Measurements from ENCODE around the gene STPG1.

STPG1 gene

DNA sequence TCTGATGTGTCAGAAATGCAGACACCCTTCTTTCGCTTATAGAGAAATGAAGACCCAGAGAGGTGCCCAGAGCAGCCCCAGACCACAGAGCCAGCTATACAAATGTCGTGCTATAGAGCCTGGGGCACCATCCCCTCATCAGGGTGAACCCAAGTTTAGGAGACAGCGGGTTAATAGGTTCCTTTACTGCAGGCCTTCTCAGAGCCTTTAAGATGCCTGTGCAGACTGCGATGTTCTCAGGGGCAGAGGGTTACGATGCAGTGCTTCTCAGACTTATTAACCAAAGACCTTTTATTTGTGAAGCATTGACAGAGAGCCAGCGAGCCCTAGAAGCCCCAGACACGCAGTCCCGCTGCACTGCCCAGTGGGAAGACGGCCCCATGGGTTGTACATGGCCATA is 46.9 kb downstream of the STPG1 start:
- no peak for DNase-seq

DNA sequence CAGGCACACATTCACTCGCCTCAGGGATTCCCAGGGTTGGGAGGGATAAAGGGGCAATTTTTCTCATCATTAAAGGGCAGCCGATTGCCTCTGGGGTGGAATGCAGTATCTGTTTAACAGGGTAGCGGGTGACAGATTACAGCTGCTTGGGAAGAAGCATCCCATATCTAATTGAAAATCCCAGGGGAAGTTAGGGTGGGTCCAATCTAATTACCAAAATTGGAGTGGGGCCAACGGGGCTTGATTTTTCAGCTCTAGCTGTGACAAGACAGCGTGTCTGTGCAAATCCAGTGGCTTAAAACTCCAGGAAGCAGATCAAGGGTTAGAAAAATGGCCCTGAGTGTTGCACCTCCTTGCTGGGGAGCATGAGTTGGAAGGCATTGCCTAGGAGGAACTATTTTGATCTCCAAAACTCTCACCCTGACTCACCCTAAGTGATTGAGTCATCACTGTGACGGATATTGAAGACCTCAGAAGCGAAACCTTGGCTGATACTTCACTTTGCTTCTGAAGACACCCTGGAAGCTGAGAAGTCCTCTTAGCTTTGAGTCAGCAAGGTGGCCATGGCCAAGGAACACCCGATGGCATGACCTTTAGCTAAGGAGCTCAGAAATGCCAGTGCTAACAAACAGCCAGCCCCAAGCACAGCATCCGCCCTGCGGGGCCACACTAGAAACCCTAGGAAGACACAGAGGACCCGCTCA is 48.5 kb downstream of the STPG1 start:
- peak; percentile 94 for DNase-seq

DNA sequence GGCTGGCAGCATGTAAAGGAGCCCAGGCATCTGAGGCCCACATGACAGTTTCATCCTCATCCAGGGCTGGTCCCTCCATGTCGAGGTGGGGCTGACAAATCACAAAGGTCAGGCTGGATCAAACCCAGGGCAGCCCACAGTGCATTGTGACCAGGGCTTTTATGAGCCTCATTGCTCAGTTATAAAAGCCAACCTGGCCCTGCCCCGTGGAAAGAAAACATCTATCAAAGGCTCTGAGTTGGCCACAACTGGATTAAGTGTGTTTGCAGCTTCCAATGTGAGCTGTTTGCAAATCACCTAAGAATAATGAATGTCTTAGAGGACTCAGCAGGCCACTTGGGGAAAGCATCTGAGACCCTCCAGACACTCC is 49.0 kb downstream of the STPG1 start:
- no peak for DNase-seq

DNA sequence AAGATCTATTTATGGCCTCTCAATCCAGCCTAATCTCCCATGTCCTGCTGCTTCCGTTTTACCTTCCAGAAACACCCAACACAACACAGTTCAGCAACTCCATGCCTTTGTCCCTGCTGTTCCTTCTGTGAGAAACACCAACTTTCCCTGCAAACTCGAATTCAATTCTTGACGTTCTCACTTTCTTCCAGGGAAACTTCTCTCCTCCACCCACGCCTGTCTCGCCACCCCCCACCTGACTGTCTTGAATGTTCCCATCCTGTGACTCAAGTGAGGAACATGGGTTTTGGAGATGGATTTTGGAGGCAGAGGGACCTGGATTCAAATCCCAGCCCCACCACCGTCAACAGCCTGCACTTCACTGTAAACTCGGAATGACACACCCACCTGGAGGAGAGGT is 49.6 kb downstream of the STPG1 start:
- no peak for DNase-seq

DNA sequence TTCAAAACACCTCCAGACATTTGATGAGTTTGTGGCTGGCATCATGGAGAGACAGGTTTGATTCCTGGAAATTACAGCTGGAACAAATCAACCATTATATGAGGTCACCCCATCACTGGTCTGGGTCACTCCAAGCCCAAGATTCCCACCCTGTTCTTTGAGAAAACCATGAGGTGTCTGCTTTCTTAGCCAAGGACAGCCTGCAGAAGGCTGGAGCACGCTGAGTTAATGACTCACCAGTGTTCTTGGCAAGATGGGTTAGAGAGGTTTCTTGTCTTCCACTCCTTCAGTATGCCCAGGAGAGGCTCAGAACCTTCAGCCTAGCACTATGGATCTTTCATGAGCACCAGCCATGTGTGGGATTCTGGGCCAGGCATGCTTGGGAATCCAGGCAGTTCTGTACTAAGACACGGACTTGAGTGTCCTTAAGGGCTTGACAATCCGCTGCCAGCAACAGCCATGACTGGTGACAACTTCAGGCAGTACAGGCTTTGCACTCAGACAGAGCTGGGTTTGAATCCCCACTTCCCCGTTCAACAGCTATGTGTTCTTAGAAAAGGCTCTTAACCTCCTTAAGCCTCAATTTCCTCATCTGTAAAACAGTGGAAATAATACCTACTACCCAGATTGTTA is 50.5 kb downstream of the STPG1 start:
- no peak for DNase-seq

DNA sequence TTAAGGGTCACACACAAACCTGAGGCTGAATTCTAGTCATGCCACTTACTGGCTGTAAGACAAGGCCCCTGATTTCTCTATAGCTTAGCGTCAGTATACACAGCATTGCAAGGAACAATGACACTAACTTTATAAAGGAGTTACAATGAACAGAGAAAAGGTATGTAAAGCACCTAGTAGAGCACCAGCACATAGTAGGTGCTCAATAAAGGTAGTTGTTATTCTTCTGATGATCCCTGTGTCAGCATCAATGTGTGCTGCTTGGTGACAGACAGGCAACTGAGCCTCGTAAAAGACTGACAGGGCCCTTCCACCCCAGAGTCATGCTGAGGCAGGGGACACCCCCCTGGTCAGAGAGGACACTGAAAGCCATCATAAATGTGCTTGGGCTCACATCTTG is 51.2 kb downstream of the STPG1 start:
- no peak for DNase-seq

DNA sequence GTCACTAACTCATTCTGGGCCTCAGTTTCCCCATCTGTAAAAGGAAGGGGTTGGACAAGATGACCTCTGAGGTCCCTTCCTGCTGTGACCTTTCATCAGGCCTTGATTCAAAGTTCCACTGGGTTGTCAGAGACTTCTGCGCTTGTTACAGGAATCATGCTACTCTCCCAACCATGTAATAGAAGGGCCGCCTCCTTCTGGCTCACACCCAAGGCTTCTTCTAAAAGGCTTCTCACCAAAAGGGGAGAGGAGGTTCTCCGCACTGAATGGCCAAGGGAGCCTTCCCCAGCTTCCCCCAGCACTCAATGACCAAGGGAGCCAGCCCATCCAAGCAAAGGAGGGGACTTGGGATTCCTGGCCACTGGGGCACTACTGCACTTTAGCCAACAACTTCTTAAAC is 51.8 kb downstream of the STPG1 start:
- no peak for DNase-seq

DNA sequence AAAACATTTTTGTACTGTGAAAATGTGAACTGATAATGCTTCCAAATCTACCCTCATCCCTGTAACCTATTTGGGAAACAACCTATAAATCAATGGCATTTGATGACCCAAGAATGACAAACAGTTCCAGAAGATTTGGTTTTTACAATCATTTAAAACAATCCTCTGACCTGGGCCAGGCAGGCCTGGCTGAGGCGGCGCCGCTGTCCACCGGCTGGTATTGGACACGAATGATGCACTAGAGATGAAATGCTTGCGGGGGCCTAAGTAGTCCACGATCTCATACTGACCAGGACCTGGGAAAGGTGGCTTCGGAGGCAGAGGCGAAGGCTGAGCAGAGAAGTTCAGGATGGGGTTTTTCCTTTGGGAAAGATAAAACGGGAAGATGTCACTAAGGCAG is 52.9 kb downstream of the STPG1 start:
- DNase-seq: no peak

DNA sequence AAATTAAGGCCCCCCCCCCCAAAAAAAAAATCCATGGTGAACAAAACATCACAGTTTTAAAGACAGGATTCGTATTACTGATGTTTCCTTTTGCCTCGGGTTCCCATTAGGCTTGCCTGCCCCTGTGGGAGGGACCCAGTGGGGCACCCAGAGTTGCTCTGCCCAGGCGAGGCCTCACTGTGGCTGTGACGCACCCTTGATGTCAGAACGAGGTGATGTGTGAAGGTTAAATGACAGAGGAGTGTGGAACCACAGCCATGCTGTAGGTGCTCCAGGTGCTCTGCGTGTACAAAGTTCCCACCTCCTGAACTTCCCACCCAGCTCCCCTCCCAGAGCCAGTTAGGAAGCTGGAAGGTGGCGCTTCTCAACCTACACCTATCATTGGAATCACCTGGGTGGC is 56.5 kb downstream of the STPG1 start:
- no peak for DNase-seq

DNA sequence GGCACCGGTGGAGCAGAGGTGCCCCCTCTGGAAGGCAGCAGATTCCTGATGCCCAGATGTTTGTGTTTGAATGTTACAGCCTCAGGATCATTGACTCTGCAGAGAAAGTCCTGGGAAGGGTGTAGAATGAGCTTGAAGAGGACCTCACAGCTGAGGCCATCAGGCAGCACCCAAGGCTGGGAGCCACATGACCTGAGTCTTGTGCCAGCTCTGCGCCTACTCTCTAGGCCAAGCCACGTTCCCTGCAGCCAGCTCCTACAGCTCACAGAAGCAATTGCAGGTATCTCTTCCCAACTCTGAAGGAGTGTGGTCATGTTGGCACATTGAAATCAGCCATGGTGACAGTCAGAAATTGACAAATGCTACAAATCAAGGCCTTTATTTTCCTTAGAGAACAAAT is 58.1 kb downstream of the STPG1 start:
- no peak for DNase-seq

DNA sequence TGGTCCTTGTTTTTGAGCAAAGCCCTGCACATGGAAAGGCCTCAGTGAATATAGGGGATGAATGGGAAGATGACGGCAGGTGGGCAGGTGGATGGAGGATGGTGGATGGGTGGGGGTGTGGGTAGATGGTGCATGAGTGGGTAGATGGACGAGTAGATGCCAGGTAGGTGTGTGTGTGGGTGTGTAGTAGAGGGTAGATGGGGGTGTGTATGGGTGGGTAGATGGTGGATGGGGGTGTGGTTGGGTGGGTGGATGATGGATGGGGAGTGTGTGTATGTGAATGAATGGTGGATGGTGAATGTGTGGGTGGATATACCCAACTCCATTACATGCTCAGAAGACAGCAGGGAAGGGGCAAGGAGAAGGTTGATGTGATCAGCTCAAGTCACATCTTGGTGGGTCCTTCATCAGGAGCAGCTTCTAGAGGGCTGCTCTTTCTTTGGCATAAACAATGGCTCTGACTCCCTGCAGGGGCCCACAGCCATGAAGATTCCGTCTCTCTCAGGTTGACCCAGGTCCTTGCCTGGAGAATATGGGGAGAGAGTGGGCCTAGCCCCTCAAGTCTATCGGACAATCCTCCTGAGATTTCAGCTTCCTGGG is 60.2 kb downstream of the STPG1 start:
- DNase-seq: no peak

DNA sequence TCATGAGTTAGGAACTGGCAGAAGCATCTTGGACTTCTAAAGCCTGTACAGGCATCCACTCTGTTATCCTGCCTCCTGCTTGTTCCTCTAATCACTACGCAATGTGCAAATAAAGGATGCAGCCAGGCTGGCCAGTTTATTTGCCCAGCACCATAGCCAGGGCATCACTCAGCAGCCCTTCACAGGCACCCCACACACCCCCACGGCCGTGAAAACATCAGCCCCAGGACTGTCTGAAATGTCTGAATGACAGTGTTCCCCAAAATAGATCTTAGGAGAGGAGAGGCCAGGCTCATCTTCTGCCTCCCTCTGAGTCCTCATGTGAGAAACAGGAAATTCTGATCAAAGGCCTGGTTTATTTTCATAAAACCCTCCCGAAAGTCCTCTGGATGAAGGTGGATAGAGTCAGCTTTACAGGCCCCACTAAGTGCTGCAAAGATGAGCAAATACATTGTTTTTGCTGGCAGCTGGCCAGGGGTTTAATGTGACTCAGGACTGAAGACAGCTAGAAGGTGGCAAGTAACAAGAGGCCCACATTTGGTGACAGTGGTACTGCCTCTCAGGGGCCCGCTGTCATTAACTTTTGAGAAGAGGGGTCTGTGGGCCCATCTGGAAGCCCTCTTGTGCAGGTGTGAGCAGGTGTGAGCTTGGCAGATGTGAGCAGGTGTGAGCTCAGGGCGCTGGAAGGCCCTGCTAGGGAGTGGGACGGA is 61.5 kb downstream of the STPG1 start:
- no peak for DNase-seq

DNA sequence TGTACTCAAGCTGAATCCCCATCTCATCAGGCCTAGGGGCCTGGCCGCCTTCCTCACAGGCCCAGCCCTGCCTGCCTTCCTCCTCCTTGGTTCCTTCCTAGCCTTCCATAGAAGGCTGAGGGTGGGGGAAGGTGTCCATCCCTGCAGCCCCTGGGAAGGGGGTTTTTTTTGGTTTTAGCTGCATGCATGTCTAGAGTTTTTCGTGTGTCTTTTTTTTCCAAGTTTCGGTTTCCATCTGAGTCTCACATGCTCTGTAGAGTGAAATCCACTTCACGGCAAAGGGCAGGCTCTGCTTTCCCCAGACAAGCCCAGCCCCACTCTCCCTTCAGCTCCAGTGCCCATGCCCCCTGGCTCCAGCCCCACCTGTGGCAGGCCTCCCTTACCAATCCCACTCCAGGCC is 62.3 kb downstream of the STPG1 start:
- DNase-seq: peak; percentile 19

DNA sequence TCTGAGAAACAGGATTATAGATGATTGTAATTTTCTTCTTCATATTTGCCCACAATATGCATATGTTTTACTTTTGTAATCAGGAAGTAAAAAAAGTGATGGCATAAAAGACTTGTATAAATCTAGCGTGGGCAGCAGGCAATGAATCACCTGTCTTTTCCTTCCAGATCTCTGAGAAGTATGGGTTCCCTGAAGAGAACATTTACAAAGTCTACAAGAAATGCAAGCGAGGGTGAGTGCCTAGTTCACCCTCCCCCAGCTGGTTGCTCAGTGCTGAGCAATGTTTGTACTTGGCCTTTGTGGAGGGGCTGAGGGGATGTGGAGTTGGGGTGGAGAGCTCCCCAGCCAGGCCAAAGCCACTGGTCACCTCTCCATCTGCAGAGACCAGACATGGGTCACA is 63.7 kb downstream of the STPG1 start:
- DNase-seq: no peak

DNA sequence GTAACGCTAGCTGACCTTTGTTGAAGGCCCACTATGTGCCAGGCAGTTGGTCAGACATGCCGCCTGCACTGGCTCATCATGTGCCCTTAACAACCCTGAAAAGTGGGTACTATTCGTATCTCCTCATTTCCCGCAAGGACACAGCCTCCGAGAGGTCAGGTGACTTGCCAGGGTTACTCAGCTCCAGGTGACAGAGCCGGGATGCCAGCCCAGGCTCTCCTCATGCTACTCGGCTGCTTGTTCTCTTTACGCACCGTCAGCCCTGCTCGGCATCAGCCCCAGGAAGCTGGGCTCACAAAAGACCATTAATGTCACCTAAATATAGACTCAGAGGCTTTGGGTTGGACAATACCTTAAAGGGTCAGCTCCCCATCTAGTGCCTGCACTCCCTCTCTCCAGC is 65.4 kb downstream of the STPG1 start:
- no peak for DNase-seq

DNA sequence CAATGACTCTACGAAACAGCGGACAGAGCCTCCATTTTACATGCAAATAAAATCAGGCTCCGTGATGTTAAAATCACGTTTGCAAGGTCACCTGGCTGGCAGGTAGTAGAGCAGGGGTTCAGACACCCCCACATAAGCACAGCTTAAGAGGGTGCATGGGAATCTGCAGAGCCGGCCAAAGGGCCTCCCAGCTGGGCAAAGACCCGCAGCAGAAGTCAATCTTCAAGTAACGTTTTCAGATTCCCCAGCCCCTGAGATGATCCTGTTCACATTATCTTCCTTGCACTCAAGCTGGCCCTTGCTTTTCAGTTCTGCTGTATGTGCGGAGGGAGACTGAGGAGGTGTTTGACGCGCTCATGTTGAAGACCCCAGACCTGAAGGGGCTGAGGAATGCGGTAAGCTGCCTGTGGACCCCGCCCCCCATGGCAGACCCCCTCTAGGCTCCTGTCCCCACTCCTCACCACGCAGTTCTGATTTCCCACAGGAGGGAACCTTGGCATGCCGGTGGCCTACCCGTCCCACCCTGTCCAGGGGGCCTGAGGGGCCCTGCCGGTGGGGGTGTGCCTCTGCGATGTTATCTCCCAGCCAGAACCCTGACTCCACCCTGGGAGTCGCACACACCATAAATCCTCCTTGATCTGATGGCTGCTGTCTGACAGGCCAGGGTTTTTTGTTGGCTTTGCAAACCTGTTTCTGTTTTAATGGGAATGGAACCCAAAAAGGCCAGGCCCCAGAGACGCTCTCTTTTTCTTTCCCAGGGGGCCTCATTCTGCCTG is 66.2 kb downstream of the STPG1 start:
- no peak for DNase-seq

DNA sequence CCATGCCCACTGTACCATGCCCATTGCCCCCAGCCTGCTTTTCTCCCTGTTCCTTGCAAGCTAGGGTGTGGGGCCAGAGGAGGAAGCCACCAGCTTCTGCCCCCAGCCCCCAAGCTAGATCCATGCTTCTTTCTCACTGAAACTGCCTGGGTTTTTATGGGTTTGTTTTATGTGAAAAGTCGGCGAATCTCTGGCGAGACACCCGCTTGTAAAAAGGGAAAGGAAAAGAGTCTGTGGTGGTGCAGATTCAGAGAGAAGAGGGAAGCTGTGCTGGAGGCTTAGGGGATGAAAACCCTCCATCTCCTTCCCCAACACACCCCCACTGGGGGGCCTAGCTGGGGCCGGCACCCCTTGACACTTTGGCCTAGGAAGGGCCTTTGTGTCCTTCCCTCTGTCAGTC is 68.2 kb downstream of the STPG1 start:
- no peak for DNase-seq

DNA sequence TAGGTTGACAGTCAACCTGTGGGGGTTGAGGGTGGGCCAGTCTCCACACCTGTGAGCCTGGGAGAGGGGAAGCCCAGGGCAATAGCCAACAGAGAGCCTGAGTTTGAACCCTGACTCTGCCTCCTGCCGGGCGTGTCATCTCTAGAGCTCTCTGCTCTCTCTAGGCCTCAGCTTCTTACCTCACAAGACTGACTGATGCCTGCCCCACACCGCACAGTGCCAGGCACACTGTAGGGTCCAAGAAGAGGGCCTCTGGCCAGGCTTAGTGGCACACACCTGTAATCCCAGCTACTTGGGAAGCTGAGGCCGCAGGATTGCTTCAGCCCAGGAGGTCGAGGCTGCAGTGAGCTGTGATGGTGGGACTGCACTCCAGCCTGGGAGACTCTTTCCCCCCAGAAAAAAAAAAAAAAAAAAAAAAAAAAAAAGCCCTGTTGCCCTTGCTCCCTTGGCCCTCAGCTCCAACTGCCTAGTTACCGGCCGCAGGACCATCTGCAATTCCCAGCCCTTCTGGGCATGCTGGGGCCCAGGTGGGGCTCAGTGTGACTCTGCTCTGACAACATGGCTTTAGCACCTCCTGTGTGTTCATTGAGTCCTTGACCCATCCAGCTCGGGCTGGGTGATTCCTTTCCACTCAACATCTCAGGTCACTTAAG is 69.4 kb downstream of the STPG1 start:
- no peak for DNase-seq

DNA sequence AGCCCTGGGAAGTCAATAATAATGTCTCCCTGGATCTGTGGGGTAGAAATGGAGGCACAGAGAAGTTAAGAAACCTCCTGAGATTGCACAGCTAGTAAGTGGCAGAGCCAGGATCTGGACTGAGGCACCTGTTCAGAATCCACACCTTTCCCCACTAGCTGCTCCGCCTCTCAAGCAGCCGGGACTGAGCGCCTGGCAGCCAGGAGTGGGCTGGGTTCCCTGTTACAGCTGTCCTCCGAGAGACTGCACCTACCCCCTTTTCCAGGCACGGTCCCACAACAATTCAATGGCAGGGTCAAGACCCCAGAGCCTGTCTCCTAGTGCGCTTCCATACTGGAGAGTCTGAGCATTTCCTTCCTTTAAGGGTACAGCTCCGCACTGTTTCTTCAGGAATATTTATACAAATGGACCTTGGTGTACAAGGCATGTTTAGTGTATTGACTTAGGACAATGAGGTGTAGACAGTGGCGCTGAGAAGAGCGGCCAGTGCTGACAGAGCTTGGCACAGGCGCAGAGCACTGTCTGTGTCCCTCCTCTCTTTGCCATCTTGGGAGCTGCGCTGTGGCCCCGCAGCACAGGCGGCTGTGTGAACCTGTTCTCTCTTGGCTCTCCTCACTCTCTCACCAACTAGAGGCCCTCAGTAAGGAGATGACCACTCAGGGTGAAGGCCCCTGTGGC is 70.0 kb downstream of the STPG1 start:
- no peak for DNase-seq

DNA sequence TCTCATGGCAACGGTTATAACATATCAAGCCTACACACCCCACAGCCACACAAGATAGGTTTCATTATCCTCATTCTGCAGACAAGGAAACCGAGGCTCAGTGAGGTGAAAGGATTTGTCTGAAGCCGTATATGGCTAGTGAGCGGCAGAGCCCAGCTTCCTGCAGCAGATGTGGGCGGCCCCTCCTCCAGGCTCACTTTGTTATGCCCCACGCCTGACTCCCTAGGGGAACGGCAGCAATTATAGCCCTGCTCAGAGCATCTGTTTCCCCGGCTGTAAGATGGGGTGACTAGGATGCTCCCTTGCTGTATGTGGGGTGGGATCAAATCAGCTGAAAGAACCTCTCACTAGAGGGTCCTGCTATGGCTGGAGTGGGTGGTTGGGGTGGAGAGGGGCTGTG is 72.3 kb downstream of the STPG1 start:
- no peak for DNase-seq

DNA sequence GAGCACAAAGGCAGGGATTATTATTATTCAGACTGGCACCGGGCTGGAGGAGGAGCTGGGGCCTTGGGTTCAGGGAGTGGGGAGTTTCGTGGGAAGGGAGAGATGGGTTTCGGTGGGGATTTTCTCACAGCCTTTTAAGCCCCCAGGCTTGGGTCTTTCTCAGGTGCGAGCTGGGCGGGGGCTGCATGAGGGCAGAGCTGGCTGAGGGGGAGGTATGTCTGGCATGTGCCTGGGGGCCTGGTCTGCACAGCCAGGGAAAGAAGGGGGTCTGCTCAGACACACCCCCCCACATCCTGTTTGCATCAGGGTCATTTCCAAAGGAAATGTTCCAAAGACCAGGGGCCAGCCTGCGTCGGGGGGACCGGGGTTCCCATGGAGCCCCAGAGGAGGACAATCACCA is 72.8 kb downstream of the STPG1 start:
- DNase-seq: no peak

DNA sequence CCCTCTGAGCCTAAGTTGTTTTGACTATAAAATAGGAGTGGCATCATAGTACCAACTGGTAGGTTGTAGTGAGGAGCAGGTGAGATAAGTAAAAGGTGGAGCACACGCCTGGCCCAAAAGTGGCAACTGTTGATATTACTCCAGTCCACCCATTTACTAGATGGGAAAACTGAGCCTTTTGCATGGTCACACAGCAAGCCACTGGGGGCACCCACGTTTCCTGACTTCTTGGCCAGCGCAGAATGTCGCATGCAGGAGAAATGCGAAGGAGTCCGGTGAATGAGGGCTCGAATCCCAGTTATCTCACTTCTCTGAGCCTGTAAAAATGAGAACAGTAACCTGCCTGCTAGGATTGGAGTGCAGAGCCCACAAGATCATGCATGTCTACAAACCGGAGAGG is 73.6 kb downstream of the STPG1 start:
- DNase-seq: no peak
